H9 (cell line): ENCODE measurements around the gene LPP. TPM values are rescaled to one million over a fixed set of nuclear protein-coding genes. Genes with fewer than 3 reads are reported as not detected.

Experiments
- DNase-seq: peaks from one replicate; pipeline ENCODE4 v3.0.0-alpha.2; 2017
- H2AFZ ChIP-seq: one replicate; pipeline ENCODE4 v1.6.1; 2013; ENCODE audit warnings: mild to moderate bottlenecking, low read length, control low read depth, moderate library complexity
- H2AK5ac ChIP-seq: 2 replicates; pipeline ENCODE4 v1.6.1; 2013; ENCODE audit warnings: low read length, control low read depth, mixed read lengths; ENCODE audit not compliant: insufficient read length
- H2BK120ac ChIP-seq: one replicate; pipeline ENCODE4 v1.6.1; 2013; ENCODE audit warnings: low read depth, mild to moderate bottlenecking, low read length, control low read depth, inconsistent platforms; ENCODE audit not compliant: poor library complexity, severe bottlenecking
- H2BK12ac ChIP-seq: 2 replicates; pipeline ENCODE4 v1.6.1; 2013; ENCODE audit warnings: low read length, control low read depth, mixed read lengths, low read depth; ENCODE audit not compliant: insufficient read length
- H2BK15ac ChIP-seq: 2 replicates; pipeline ENCODE4 v1.6.1; 2013; ENCODE audit warnings: low read depth, low read length, control low read depth
- H2BK20ac ChIP-seq: one replicate; pipeline ENCODE4 v1.6.1; 2013; ENCODE audit warnings: low read depth, mild to moderate bottlenecking, low read length, control low read depth, inconsistent platforms; ENCODE audit not compliant: poor library complexity, severe bottlenecking
- H2BK5ac ChIP-seq: 2 replicates; pipeline ENCODE4 v1.6.1; 2013; ENCODE audit warnings: low read length, control low read depth, mixed read lengths; ENCODE audit not compliant: insufficient read length
- H3K14ac ChIP-seq: 2 replicates; pipeline ENCODE4 v1.6.1; 2013; ENCODE audit warnings: low read length, control low read depth; ENCODE audit not compliant: insufficient read depth
- H3K18ac ChIP-seq: 2 replicates; pipeline ENCODE4 v1.6.1; 2013; ENCODE audit warnings: low read depth, mild to moderate bottlenecking, mixed read lengths, low read length, control low read depth; ENCODE audit not compliant: insufficient read length
- H3K23ac ChIP-seq: 2 replicates; pipeline ENCODE4 v1.6.1; 2013; ENCODE audit warnings: low read length, control low read depth, mixed read lengths, low read depth; ENCODE audit not compliant: insufficient read length
- H3K23me2 ChIP-seq: 2 replicates; pipeline ENCODE4 v1.6.1; 2013; ENCODE audit warnings: low read depth, mild to moderate bottlenecking, mixed read lengths, low read length, control low read depth; ENCODE audit not compliant: insufficient read length, poor library complexity, severe bottlenecking
- H3K27ac ChIP-seq: 2 replicates; pipeline ENCODE4 v1.5.1; 2013; ENCODE audit warnings: low read length, control low read depth, mixed read lengths, low read depth; ENCODE audit not compliant: insufficient read length
- H3K27me3 ChIP-seq: 2 replicates; pipeline ENCODE4 v1.6.1; 2013; ENCODE audit warnings: low read length, control low read depth, inconsistent platforms; ENCODE audit not compliant: insufficient read depth
- H3K4ac ChIP-seq: 2 replicates; pipeline ENCODE4 v1.6.1; 2013; ENCODE audit warnings: low read depth, mild to moderate bottlenecking, control low read depth, inconsistent platforms, low read length, moderate library complexity
- H3K4me1 ChIP-seq: 2 replicates; pipeline ENCODE4 v1.6.1; 2013; ENCODE audit warnings: low read length, control low read depth, inconsistent platforms; ENCODE audit not compliant: insufficient read depth
- H3K4me2 ChIP-seq: 2 replicates; pipeline ENCODE4 v1.6.1; 2013; ENCODE audit warnings: low read length, control low read depth, mixed read lengths; ENCODE audit not compliant: insufficient read length, insufficient read depth
- H3K56ac ChIP-seq: 2 replicates; pipeline ENCODE4 v1.6.1; 2013; ENCODE audit warnings: low read depth, mild to moderate bottlenecking, mixed read lengths, low read length, control low read depth; ENCODE audit not compliant: insufficient read length
- H3K79me1 ChIP-seq: 2 replicates; pipeline ENCODE4 v1.6.1; 2013; ENCODE audit warnings: low read depth, mild to moderate bottlenecking, moderate library complexity, low read length, control low read depth, inconsistent platforms; ENCODE audit not compliant: insufficient read depth, poor library complexity, severe bottlenecking
- H3K79me2 ChIP-seq: 2 replicates; pipeline ENCODE4 v1.6.1; 2013; ENCODE audit warnings: low read length, control low read depth, inconsistent platforms; ENCODE audit not compliant: insufficient read depth
- H3K9ac ChIP-seq: 2 replicates; pipeline ENCODE4 v1.6.1; 2013; ENCODE audit warnings: low read length, control low read depth, mixed read lengths; ENCODE audit not compliant: insufficient read length; ENCODE audit errors: extremely low read depth
- H3K9me3 ChIP-seq: one replicate; pipeline ENCODE4 v1.6.1; 2013; ENCODE audit warnings: low read depth, low read length, inconsistent platforms; ENCODE audit not compliant: control insufficient read depth
- H3T11ph ChIP-seq: one replicate; pipeline ENCODE4 v1.6.1; 2013; ENCODE audit warnings: mild to moderate bottlenecking, low read length, control low read depth, inconsistent platforms
- H4K20me1 ChIP-seq: one replicate; pipeline ENCODE4 v1.6.1; 2013; ENCODE audit not compliant: control insufficient read depth, insufficient read length, insufficient read depth
- H4K5ac ChIP-seq: 2 replicates; pipeline ENCODE4 v1.6.1; 2013; ENCODE audit warnings: low read depth, mild to moderate bottlenecking, mixed read lengths, low read length, control low read depth; ENCODE audit not compliant: insufficient read length
- H4K8ac ChIP-seq: replicated peaks from 2 replicates; pipeline ENCODE4 v1.6.1; 2013; ENCODE audit warnings: low read length, control low read depth, mixed read lengths, low read depth; ENCODE audit not compliant: insufficient read length
- H4K91ac ChIP-seq: 2 replicates; pipeline ENCODE4 v1.6.1; 2013; ENCODE audit warnings: low read depth, mild to moderate bottlenecking, moderate library complexity, mixed read lengths, low read length, control low read depth; ENCODE audit not compliant: insufficient read length
- H3K27ac Mint-ChIP-seq, 3 experiments: 2 replicates in 2 of 3; 3 replicates in 1 of 3; pipeline ENCODE4 v1.8.0; 2020 to 2021; ENCODE audit warnings: mixed read lengths in 3 of 3, mild to moderate bottlenecking in 1 of 3, moderate library complexity in 1 of 3
- H3K27me3 Mint-ChIP-seq: 2 replicates; pipeline ENCODE4 v1.8.0; 2021; ENCODE audit warnings: low read depth, mild to moderate bottlenecking, moderate library complexity, mixed read lengths
- H3K36me3 Mint-ChIP-seq, 3 experiments: 2 replicates in 2 of 3; 3 replicates in 1 of 3; pipeline ENCODE4 v1.8.0; 2020 to 2021; ENCODE audit warnings: low read depth in 3 of 3, mixed read lengths in 3 of 3; ENCODE audit not compliant: insufficient read depth in 1 of 3
- H3K4me1 Mint-ChIP-seq, 2 experiments: 2 replicates each; pipeline ENCODE4 v1.8.0; 2020; ENCODE audit warnings: mixed read lengths in 2 of 2
- H3K4me3 Mint-ChIP-seq, 2 experiments: 2 replicates in 1 of 2; 3 replicates in 1 of 2; pipeline ENCODE4 v1.8.0; 2020 to 2021; ENCODE audit warnings: mild to moderate bottlenecking in 2 of 2, mixed read lengths in 2 of 2, moderate library complexity in 1 of 2
- H3K9me3 Mint-ChIP-seq, 2 experiments: 2 replicates in 1 of 2; 3 replicates in 1 of 2; pipeline ENCODE4 v1.8.0; 2020; ENCODE audit warnings: mild to moderate bottlenecking in 2 of 2, mixed read lengths in 2 of 2, moderate library complexity in 1 of 2
- CTCF ChIP-seq: fragments of 200-600 bp; sonication (generic); conservative IDR thresholded peaks from 3 replicates; pipeline ENCODE4 v1.8.0; 2021; ENCODE audit warnings: antibody characterized with exemption, mild to moderate bottlenecking
- WGBS: extraction: QIAGEN DNeasy Blood & Tissue Kit; methylation state at CpG from one replicate; pipeline ENCODE4 v1.1.7; 2013; ENCODE audit warnings: missing lambda C conversion rate, low lambda C conversion rate, mixed read lengths; ENCODE audit not compliant: insufficient read length; ENCODE audit errors: extremely low coverage; 5-methylcytosine and 5-hydroxymethylcytosine counted together
- total RNA-seq: library from RNA; stranded (reverse); gene quantifications from 2 replicates; pipeline ENCODE4 v1.2.1, GENCODE V29; 2021

LPP gene
- total RNA-seq, 1 experiment from 2014 or later = 64.6 TPM

GRCh38 chr3:188689101-188689574, 535.2 kb downstream of the LPP start:
- no peaks in the 10 kb centered on the region for H3K23me2 ChIP-seq
- H3K18ac ChIP-seq = no peak overlapping the region
- no peak overlapping the region for H3K56ac ChIP-seq
- no peak overlapping the region for H3K4ac ChIP-seq
- H2BK5ac ChIP-seq = no peak overlapping the region
- peaks cover 3% of the 10 kb centered on the region; the same call in 1 of the 2 replicates for H3K4me1 ChIP-seq
- Mint-ChIP-seq H3K27ac (peak overlapping the region in 1 of 3 experiments; percentile 32; a peak in 1 of 7 replicates), H3K36me3 (no peaks in the 10 kb centered on the region), H3K9me3 (no peaks in the 10 kb centered on the region), H3K4me3 (no peak overlapping the region), H3K4me1 (peaks cover 17 to 22% of the 10 kb centered on the region in 2 experiments), H3K27me3 (no peaks in the 10 kb centered on the region)
- H3K27me3 ChIP-seq = no peaks in the 10 kb centered on the region
- no peak for TF ChIP-seq CTCF
- no peak overlapping the region for H2BK20ac ChIP-seq
- H3K4me2 ChIP-seq = no peak overlapping the region
- H2AK5ac ChIP-seq = no peak overlapping the region
- no peaks in the 10 kb centered on the region for H3K9me3 ChIP-seq
- WGBS = no CpG with 5 or more reads among the region's 2 CpGs
- no peak overlapping the region for H2BK120ac ChIP-seq
- H3K14ac ChIP-seq = no peak overlapping the region
- no peak overlapping the region for H4K5ac ChIP-seq
- no peak overlapping the region for H3T11ph ChIP-seq
- H4K8ac ChIP-seq = no peak overlapping the region
- no peak overlapping the region for H3K9ac ChIP-seq
- H4K20me1 ChIP-seq = no peaks in the 10 kb centered on the region
- no peak overlapping the region for H3K23ac ChIP-seq
- no peak overlapping the region for H2BK12ac ChIP-seq
- no peak overlapping the region for H2AFZ ChIP-seq
- no peak overlapping the region for H4K91ac ChIP-seq
- H3K79me1 ChIP-seq = no peaks in the 10 kb centered on the region
- DNase-seq = no peak
- no peaks in the 10 kb centered on the region for H3K79me2 ChIP-seq
- no peak overlapping the region for H2BK15ac ChIP-seq
- H3K27ac ChIP-seq = no peak overlapping the region
